ENCODE results near the gene TGFBR1. TPM values are rescaled to one million over a fixed set of nuclear protein-coding genes. Genes with fewer than 3 reads are reported as not detected.

TGFBR1 gene
- total RNA-seq, 4 donors from 2014 or later: 37.0 to 65.8 (median 48.8) TPM

DNA sequence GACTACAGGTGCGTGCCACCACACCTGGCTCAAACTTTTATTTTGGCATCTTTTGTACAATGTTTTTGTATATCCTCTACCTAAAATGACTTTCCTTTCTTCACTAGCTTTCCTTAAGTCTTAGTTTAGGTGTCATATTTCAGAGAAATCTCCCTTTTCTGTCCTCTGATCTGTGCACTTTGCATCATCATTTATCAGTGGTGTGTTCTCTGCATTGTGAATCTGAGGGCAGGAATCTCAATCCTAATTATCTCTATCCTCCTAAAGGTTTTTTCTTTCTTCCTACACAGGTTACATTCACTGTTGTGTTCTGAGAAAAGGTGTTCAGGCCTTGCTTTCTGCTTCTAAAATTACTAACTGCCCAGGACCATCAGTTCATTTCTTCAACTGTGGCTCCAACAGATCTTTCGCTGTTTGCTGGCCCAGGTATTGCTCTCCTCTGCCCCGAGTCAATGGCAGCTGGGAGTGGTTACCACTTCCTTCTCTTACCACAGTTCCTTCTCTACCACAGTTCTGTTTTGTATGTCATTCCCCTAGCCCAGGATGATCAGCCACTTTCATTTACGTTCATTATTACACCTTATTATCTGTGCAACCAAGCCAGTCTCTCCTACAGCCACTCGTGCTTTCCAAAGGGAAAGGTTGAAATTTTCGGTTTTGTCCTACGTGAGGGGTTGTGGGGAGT, 14.0 kb downstream of the TGFBR1 start:
- TF ChIP-seq EP300 (IDR thresholded peaks at IDR 0.05) (no peak), POLR2AphosphoS5 (IDR thresholded peaks at IDR 0.05) (no peak), POLR2A (IDR thresholded peaks at IDR 0.05) (no peak)
- TF ChIP-seq, protein P1, sequence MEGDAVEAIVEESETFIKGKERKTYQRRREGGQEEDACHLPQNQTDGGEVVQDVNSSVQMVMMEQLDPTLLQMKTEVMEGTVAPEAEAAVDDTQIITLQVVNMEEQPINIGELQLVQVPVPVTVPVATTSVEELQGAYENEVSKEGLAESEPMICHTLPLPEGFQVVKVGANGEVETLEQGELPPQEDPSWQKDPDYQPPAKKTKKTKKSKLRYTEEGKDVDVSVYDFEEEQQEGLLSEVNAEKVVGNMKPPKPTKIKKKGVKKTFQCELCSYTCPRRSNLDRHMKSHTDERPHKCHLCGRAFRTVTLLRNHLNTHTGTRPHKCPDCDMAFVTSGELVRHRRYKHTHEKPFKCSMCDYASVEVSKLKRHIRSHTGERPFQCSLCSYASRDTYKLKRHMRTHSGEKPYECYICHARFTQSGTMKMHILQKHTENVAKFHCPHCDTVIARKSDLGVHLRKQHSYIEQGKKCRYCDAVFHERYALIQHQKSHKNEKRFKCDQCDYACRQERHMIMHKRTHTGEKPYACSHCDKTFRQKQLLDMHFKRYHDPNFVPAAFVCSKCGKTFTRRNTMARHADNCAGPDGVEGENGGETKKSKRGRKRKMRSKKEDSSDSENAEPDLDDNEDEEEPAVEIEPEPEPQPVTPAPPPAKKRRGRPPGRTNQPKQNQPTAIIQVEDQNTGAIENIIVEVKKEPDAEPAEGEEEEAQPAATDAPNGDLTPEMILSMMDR (IDR thresholded peaks at IDR 0.05): no peak
- H3K4me1 ChIP-seq: peaks cover 8 to 56% (median 9%) of the 10 kb centered on the region in 3 donors
- 77 to 92% methylated on average over 6 of the region's 7 CpGs for WGBS, 2 donors (ENCODE audit: low coverage in 1 of 2)
- H3K27me3 ChIP-seq: no peaks in the 10 kb centered on the region
- no peak for ATAC-seq
- no peak overlapping the region for H3K27ac ChIP-seq
- H3K4me3 ChIP-seq: no peak overlapping the region
- no peaks in the 10 kb centered on the region for H3K9me3 ChIP-seq
- no peaks in the 10 kb centered on the region for H3K36me3 ChIP-seq

DNA sequence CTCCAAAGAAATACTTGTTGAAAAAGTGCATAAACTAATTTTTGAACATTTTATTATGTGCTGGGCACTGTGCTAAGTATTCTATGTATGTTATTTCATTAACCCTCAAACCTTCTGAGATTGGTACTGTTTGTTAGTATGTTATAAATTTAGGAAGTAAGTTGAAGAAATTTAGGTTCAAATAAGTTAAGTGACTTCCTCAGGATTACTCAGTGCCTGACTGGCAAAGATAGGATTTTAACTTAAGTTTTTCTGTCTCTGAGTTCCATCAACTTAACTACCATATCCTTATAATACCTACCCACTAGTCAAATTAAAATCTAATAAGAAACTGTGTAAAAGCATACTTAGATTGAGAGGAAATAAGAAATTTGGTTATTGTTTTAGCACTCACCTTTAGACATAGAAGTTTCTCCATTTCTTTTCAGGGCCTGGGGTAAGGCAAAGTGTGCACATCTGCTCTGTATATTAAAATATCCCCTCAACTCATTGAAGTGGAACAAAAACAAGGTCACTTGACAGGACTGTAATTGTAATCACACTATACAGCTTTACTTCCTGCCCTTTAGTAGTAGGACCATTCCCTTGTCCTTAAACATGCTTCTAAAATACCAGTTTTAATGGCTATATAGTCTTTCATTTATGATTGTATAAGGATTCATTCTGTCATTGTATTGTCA, 15.2 kb downstream of the TGFBR1 start:
- peaks cover 4 to 44% (median 8%) of the 10 kb centered on the region in 3 donors for H3K4me1 ChIP-seq
- no peaks in the 10 kb centered on the region for H3K9me3 ChIP-seq
- H3K36me3 ChIP-seq: no peaks in the 10 kb centered on the region
- no peaks in the 10 kb centered on the region for H3K27me3 ChIP-seq
- no peak for ATAC-seq
- H3K27ac ChIP-seq: no peak overlapping the region
- H3K4me3 ChIP-seq: no peak overlapping the region
- TF ChIP-seq POLR2A (IDR thresholded peaks at IDR 0.05) (no peak), EP300 (IDR thresholded peaks at IDR 0.05) (no peak), POLR2AphosphoS5 (IDR thresholded peaks at IDR 0.05) (no peak)

DNA sequence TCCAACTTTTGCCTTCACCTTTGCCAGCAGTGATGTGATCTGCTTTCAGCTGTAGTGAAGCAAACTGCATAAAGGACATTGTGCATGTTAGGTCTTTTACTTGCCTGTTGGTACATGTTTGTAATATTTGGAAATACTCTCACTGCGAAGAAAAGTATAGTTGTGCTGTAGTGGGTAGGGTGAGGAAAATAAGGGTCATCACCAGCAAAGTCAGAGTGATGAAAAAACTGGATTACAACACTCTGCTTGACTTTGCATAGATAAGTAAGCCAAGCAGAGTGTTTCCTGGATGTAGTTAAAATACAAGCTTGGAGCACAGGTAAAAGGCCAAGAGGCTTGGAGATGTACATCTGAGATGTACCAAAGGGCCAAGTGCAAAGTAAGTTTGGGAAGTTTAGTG, 16.7 kb downstream of the TGFBR1 start:
- 78 to 82% methylated on average over 1 of the region's 1 CpG for WGBS, 2 donors (ENCODE audit: low coverage in 1 of 2)
- Histone ChIP-seq H3K27me3 (no peaks in the 10 kb centered on the region), H3K27ac (no peak overlapping the region), H3K4me3 (no peak overlapping the region), H3K4me1 (peaks cover 0 to 35% (median 0%) of the 10 kb centered on the region in 3 donors), H3K9me3 (no peaks in the 10 kb centered on the region), H3K36me3 (no peaks in the 10 kb centered on the region)
- TF ChIP-seq, protein P1 (IDR thresholded peaks at IDR 0.05): no peak
- TF ChIP-seq POLR2A (IDR thresholded peaks at IDR 0.05) (no peak), EP300 (IDR thresholded peaks at IDR 0.05) (no peak), POLR2AphosphoS5 (IDR thresholded peaks at IDR 0.05) (no peak)
- no peak for ATAC-seq

DNA sequence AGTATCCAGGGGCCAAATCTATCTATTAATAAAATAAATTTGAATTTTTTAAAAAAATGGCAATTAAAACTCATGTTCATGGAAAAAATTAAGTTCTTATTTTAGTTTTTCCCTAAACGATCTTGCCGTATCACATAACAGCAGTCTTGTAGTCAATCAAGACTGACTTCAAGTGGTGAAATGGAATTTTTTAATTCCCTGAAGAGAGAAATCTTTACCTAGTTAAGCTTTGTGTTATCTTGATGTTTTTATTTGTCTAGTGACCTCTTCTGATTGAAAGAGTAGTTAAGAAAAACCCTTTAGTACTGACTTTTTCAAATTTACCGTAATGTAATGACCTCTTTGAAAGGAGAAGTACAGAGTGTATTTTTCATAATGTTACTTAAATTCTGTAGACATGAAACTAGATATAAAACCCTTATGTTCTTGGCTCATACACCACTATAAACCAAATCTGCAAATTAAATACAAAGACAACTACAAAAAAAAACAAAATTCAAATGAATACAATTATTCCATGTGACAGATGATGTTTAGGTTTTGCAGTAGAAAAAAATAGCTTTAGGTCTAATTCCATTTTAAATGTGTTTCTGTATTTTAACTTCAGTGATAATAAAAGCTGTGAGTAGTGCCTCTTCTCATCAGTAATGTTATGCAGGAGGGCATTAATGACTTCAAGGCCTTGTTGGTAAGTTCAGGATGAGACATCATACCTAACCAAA, 19.8 kb downstream of the TGFBR1 start:
- peaks cover 0 to 34% (median 0%) of the 10 kb centered on the region in 3 donors for H3K4me1 ChIP-seq
- no peak overlapping the region for H3K27ac ChIP-seq
- no peak overlapping the region for H3K4me3 ChIP-seq
- H3K9me3 ChIP-seq: no peaks in the 10 kb centered on the region
- no peaks in the 10 kb centered on the region for H3K36me3 ChIP-seq
- H3K27me3 ChIP-seq: no peaks in the 10 kb centered on the region
- no peak for ATAC-seq
- 86 to 99% methylated on average over 3 of the region's 3 CpGs for WGBS, 2 donors (ENCODE audit: low coverage in 1 of 2)
- no peak for TF ChIP-seq EP300 (IDR thresholded peaks at IDR 0.05)
- no peak for TF ChIP-seq POLR2A (IDR thresholded peaks at IDR 0.05)
- TF ChIP-seq, protein P1 (IDR thresholded peaks at IDR 0.05): no peak
- no peak for TF ChIP-seq POLR2AphosphoS5 (IDR thresholded peaks at IDR 0.05)

DNA sequence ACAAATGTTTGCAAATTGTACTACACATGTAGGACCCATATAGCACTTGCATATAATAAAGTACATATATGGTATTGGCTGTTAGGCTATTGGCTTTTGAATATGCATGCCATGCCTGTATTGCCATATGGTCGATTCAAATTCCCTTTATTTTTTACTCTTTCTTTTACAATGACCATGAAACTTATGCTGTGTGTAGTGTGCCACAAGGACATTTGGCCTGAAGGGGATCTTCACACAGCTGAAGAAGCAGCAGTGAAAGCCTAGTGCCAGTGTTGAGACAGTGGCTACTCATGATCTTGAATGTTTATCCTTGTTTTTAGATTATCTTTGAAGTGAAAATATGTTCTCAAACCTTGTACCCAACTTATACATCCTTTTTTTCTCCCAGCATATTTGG, 20.5 kb downstream of the TGFBR1 start:
- Histone ChIP-seq H3K4me3 (no peak overlapping the region), H3K27me3 (no peaks in the 10 kb centered on the region), H3K27ac (no peak overlapping the region), H3K36me3 (peaks cover 0 to 3% of the 10 kb centered on the region in 2 donors), H3K9me3 (no peaks in the 10 kb centered on the region), H3K4me1 (peaks cover 0 to 30% (median 0%) of the 10 kb centered on the region in 3 donors)
- 71% methylated on average over 1 of the region's 1 CpG for WGBS, 2 donors (ENCODE audit: low coverage in 1 of 2)
- TF ChIP-seq EP300 (IDR thresholded peaks at IDR 0.05): no peak
- TF ChIP-seq POLR2AphosphoS5 (IDR thresholded peaks at IDR 0.05): no peak
- TF ChIP-seq, protein P1 (IDR thresholded peaks at IDR 0.05): no peak
- no peak for TF ChIP-seq POLR2A (IDR thresholded peaks at IDR 0.05)
- ATAC-seq: no peak

Data from gastroesophageal sphincter (tissue), 4 donors.